ENCODE data around the gene TMEM236. TPM values are rescaled to one million over a fixed set of nuclear protein-coding genes. Genes with fewer than 3 reads are reported as not detected.

TMEM236 gene
- total and polyA plus RNA-seq, 7 donors = 0.28 to 10.5 (median 1.8) TPM

GRCh38 chr10:17836942-17837341 lies 84.9 kb downstream of the TMEM236 start:
- 10 to 14% methylated on average over 8 of the region's 8 CpGs for WGBS, 2 donors
- peak overlapping the region in 2 of 4 donors; percentile 13 to 23 for H3K4me3 ChIP-seq
- intact Hi-C loops (cut with DNase I) = no loop called here
- TF ChIP-seq EP300 (IDR thresholded peaks at IDR 0.05) (no peak), POLR2AphosphoS5 (IDR thresholded peaks at IDR 0.05) (no peak), POLR2A (IDR thresholded peaks at IDR 0.05) (no peak), CTCF (IDR thresholded peaks at IDR 0.05) (no peak)
- no peaks in the 10 kb centered on the region for H3K27me3 ChIP-seq
- DNase-seq = no peak
- peaks cover 0 to 24% (median 18%) of the 10 kb centered on the region in 4 donors for H3K4me1 ChIP-seq
- no peaks in the 10 kb centered on the region for H3K36me3 ChIP-seq
- no peaks in the 10 kb centered on the region for H3K9me3 ChIP-seq
- H3K27ac ChIP-seq = peak overlapping the region in 1 of 4 donors; percentile 31

GRCh38 chr10:17838080-17838648 lies 86.2 kb downstream of the TMEM236 start:
- Histone ChIP-seq H3K9me3 (no peaks in the 10 kb centered on the region), H3K36me3 (no peaks in the 10 kb centered on the region), H3K27ac (no peak overlapping the region), H3K27me3 (no peaks in the 10 kb centered on the region), H3K4me1 (peaks cover 0 to 24% (median 18%) of the 10 kb centered on the region in 4 donors), H3K4me3 (no peak overlapping the region)
- TF ChIP-seq CTCF (IDR thresholded peaks at IDR 0.05) (no peak), POLR2A (IDR thresholded peaks at IDR 0.05) (no peak), EP300 (IDR thresholded peaks at IDR 0.05) (no peak), POLR2AphosphoS5 (IDR thresholded peaks at IDR 0.05) (no peak)
- no peak for DNase-seq
- WGBS, 2 donors = 62 to 78% methylated on average over 9 of the region's 9 CpGs
- intact Hi-C loops (cut with DNase I) = no loop called here

GRCh38 chr10:17841050-17841449 lies 89.0 kb downstream of the TMEM236 start:
- Histone ChIP-seq H3K27ac (no peak overlapping the region), H3K36me3 (no peaks in the 10 kb centered on the region), H3K27me3 (no peaks in the 10 kb centered on the region), H3K4me3 (no peak overlapping the region), H3K4me1 (peaks cover 0 to 13% (median 9%) of the 10 kb centered on the region in 4 donors), H3K9me3 (no peaks in the 10 kb centered on the region)
- intact Hi-C loops (cut with DNase I) = no loop called here
- WGBS, 2 donors = 88 to 94% methylated on average over 1 of the region's 1 CpG
- TF ChIP-seq EP300 (IDR thresholded peaks at IDR 0.05) (no peak), CTCF (IDR thresholded peaks at IDR 0.05) (no peak), POLR2AphosphoS5 (IDR thresholded peaks at IDR 0.05) (no peak), POLR2A (IDR thresholded peaks at IDR 0.05) (no peak)
- no peak for DNase-seq

GRCh38 chr10:17842641-17843040 lies 90.6 kb downstream of the TMEM236 start:
- intact Hi-C loops (cut with DNase I) = no loop called here
- H3K36me3 ChIP-seq = no peaks in the 10 kb centered on the region

More at GRCh38 chr10:17842641-17843040, 90.6 kb downstream of the TMEM236 start:
- H3K4me3 ChIP-seq = no peak overlapping the region
- H3K27ac ChIP-seq = no peak overlapping the region
- no peak for DNase-seq
- TF ChIP-seq EP300 (IDR thresholded peaks at IDR 0.05) (no peak), CTCF (IDR thresholded peaks at IDR 0.05) (no peak), POLR2AphosphoS5 (IDR thresholded peaks at IDR 0.05) (no peak)
- no peaks in the 10 kb centered on the region for H3K27me3 ChIP-seq
- WGBS, 2 donors = 87 to 92% methylated on average over 5 of the region's 5 CpGs
- no peaks in the 10 kb centered on the region for H3K4me1 ChIP-seq
- no peaks in the 10 kb centered on the region for H3K9me3 ChIP-seq

Data from sigmoid colon (tissue), 7 donors.